Measurements from ENCODE around the gene GNLY.

- TF ChIP-seq CTCF (conservative IDR thresholded peaks at IDR 0.05; ENCODE audit: low read depth, low read length) (no peak), EZH2 (IDR thresholded peaks at IDR 0.05; ENCODE audit: low read length, unreplicated experiment) (no peak), EZH2phosphoT487 (IDR thresholded peaks at IDR 0.05; ENCODE audit: borderline replicate concordance, low read length) (no peak)
These were observed 27.5 kb upstream of the GNLY start for GRCh38 chr2:85666435-85667316.

Data from PC-3 (cell line).